ENCODE results near the gene DHRS12.
"Not testable (repeated sequence)": the region's sequence is repeated elsewhere in the genome, so short reads cannot be mapped to it uniquely, and the experiment has no call there.

Gene DHRS12

DNA sequence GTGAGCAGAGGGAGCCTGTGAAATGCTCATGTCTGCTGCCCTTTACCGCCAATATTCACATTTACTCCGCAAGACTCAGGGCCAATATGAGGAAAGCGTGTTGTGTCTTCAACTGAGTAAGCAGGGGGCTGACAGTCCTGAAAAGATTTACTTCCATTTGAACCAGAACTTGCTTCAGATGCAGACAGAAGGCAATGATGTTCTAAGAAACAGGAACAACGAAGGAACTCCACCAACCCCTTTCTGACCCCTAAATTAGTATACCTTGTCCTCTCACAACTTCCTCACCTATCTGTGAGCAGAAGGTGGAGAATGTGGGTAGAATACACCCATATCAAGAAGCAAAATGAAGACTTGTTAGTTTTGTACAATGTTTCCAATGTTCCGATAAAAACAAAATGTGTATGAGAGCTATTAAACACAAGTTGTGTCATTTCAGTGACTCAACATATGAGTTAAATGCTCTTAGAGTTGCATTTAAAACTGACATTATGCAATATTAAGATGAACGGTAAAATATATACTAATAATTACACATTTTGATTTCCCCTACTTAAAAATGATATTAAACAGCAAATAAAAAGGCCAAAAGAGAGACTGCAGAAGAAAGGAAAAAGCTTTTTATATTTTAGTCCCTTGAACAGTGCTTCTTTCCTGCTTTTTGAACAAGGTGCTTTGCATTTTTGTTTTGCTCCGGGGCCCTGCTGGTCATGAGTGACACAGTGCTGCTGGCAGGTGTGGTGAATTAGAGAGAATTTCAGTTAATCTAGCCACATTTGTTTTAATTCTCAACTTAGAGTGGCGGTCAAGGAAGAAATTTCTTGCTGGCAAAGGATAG, 25.0 kb upstream of the DHRS12 start:
- TF ChIP-seq, protein P1, sequence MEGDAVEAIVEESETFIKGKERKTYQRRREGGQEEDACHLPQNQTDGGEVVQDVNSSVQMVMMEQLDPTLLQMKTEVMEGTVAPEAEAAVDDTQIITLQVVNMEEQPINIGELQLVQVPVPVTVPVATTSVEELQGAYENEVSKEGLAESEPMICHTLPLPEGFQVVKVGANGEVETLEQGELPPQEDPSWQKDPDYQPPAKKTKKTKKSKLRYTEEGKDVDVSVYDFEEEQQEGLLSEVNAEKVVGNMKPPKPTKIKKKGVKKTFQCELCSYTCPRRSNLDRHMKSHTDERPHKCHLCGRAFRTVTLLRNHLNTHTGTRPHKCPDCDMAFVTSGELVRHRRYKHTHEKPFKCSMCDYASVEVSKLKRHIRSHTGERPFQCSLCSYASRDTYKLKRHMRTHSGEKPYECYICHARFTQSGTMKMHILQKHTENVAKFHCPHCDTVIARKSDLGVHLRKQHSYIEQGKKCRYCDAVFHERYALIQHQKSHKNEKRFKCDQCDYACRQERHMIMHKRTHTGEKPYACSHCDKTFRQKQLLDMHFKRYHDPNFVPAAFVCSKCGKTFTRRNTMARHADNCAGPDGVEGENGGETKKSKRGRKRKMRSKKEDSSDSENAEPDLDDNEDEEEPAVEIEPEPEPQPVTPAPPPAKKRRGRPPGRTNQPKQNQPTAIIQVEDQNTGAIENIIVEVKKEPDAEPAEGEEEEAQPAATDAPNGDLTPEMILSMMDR (IDR thresholded peaks at IDR 0.05; ENCODE audit: control insufficient read depth, insufficient read depth, low read depth, low read length, missing control alignments): no peak
- H3K4me3 ChIP-seq (ENCODE audit: control insufficient read depth, low read depth, low read length): no peak overlapping the region
- no peak for DNase-seq (ENCODE audit: low read depth)

- no peak overlapping the region for H3K4me3 ChIP-seq (ENCODE audit: control insufficient read depth, low read depth, low read length)
- no peak for DNase-seq (ENCODE audit: low read depth)
- TF ChIP-seq, protein P1 (IDR thresholded peaks at IDR 0.05; ENCODE audit: control insufficient read depth, insufficient read depth, low read depth, low read length, missing control alignments): no peak
Observed at GRCh38 chr13:51827254-51827653, 23.3 kb upstream of the DHRS12 start.

- H3K4me3 ChIP-seq (ENCODE audit: control insufficient read depth, low read depth, low read length): no peak overlapping the region
- TF ChIP-seq, protein P1 (IDR thresholded peaks at IDR 0.05; ENCODE audit: control insufficient read depth, insufficient read depth, low read depth, low read length, missing control alignments): no peak
- DNase-seq (ENCODE audit: low read depth): no peak
Observed at GRCh38 chr13:51826606-51827005, 22.6 kb upstream of the DHRS12 start.

- TF ChIP-seq, protein P1 (IDR thresholded peaks at IDR 0.05; ENCODE audit: control insufficient read depth, insufficient read depth, low read depth, low read length, missing control alignments): no peak
- no peak for DNase-seq (ENCODE audit: low read depth)
- H3K4me3 ChIP-seq (ENCODE audit: control insufficient read depth, low read depth, low read length): no peak overlapping the region
Observed at GRCh38 chr13:51825681-51826254, 21.8 kb upstream of the DHRS12 start.

GRCh38 chr13:51825165-51825592, 21.2 kb upstream of the DHRS12 start:
- peak; percentile 46 for DNase-seq (ENCODE audit: low read depth)
- TF ChIP-seq, protein P1 (IDR thresholded peaks at IDR 0.05; ENCODE audit: control insufficient read depth, insufficient read depth, low read depth, low read length, missing control alignments): no peak
- H3K4me3 ChIP-seq (ENCODE audit: control insufficient read depth, low read depth, low read length): no peak overlapping the region

GRCh38 chr13:51824712-51825111, 20.7 kb upstream of the DHRS12 start:
- not testable (repeated sequence) for DNase-seq (ENCODE audit: low read depth); H3K4me3 ChIP-seq (ENCODE audit: control insufficient read depth, low read depth, low read length)

GRCh38 chr13:51823863-51824262, 19.9 kb upstream of the DHRS12 start:
- H3K4me3 ChIP-seq (ENCODE audit: control insufficient read depth, low read depth, low read length): no peak overlapping the region
- TF ChIP-seq, protein P1 (IDR thresholded peaks at IDR 0.05; ENCODE audit: control insufficient read depth, insufficient read depth, low read depth, low read length, missing control alignments): no peak
- DNase-seq (ENCODE audit: low read depth): no peak
